GM23338 (cell line): ENCODE data around the gene OPRL1. TPM values are rescaled to one million over a fixed set of nuclear protein-coding genes. Genes with fewer than 3 reads are reported as not detected.
A peak's percentile ranks its signal among the peaks of the same experiment; 100 is the strongest.

Source experiments
- ATAC-seq: fragments of 200-7000 bp; cut with Tn5 transposase; 3 replicates; pipeline ENCODE4 v1.9.1; 2020
- DNase-seq: peaks from one replicate; pipeline ENCODE4 v3.0.0-alpha.2; 2015; ENCODE audit warnings: low spot score
- H2AFZ ChIP-seq: fragments of 200-600 bp; sonication (generic); 2 replicates; pipeline ENCODE4 v1.8.0; 2016; ENCODE audit warnings: antibody characterized with exemption, mild to moderate bottlenecking, moderate library complexity
- H3F3A ChIP-seq: fragments of 200-600 bp; sonication (generic); replicated peaks from 2 replicates; pipeline ENCODE4 v1.8.0; 2017; ENCODE audit warnings: antibody characterized with exemption, mixed run types, low read depth
- H3K27ac ChIP-seq: fragments of 200-600 bp; sonication (generic); 2 replicates; pipeline ENCODE4 v1.6.1; 2016; ENCODE audit warnings: low read depth
- H3K27me3 ChIP-seq: fragments of 200-600 bp; sonication (generic); 2 replicates; pipeline ENCODE4 v1.8.0; 2016; ENCODE audit warnings: mild to moderate bottlenecking, mixed run types, moderate library complexity; ENCODE audit not compliant: insufficient read depth
- H3K36me3 ChIP-seq: fragments of 200-600 bp; sonication (generic); 2 replicates; pipeline ENCODE4 v1.8.0; 2016; ENCODE audit warnings: mild to moderate bottlenecking; ENCODE audit not compliant: insufficient read depth
- H3K4me1 ChIP-seq: fragments of 200-600 bp; sonication (generic); 2 replicates; pipeline ENCODE4 v1.8.0; 2016; ENCODE audit warnings: mild to moderate bottlenecking, moderate library complexity; ENCODE audit not compliant: insufficient read depth
- H3K4me2 ChIP-seq: fragments of 200-600 bp; sonication (generic); 2 replicates; pipeline ENCODE4 v1.7.1; 2017; ENCODE audit warnings: mixed run types
- H3K4me3 ChIP-seq: fragments of 200-600 bp; sonication (generic); 2 replicates; pipeline ENCODE4 v1.6.1; 2016; ENCODE audit warnings: mixed run types
- H3K79me2 ChIP-seq: fragments of 200-600 bp; sonication (generic); replicated peaks from 2 replicates; pipeline ENCODE4 v1.8.0; 2017; ENCODE audit warnings: mild to moderate bottlenecking; ENCODE audit not compliant: insufficient read depth
- H3K9me2 ChIP-seq: fragments of 200-600 bp; sonication (generic); 2 replicates; pipeline ENCODE4 v1.8.0; 2017; ENCODE audit not compliant: insufficient read depth
- H4K20me1 ChIP-seq: fragments of 200-600 bp; sonication (generic); replicated peaks from 2 replicates; pipeline ENCODE4 v1.8.0; 2017; ENCODE audit warnings: mild to moderate bottlenecking; ENCODE audit not compliant: insufficient read depth
- H3K27ac Mint-ChIP-seq: 2 replicates; pipeline ENCODE4 v1.8.0; 2020; ENCODE audit warnings: inconsistent platforms, mild to moderate bottlenecking, moderate library complexity, mixed read lengths
- H3K27me3 Mint-ChIP-seq: 3 replicates; pipeline ENCODE4 v1.8.0; 2022; ENCODE audit warnings: low read depth, mild to moderate bottlenecking, moderate library complexity, mixed read lengths, inconsistent platforms; ENCODE audit not compliant: insufficient read depth, poor library complexity
- H3K36me3 Mint-ChIP-seq: 3 replicates; pipeline ENCODE4 v1.8.0; 2021; ENCODE audit warnings: low read depth, mild to moderate bottlenecking, inconsistent platforms, moderate library complexity, mixed read lengths
- H3K4me1 Mint-ChIP-seq: 3 replicates; pipeline ENCODE4 v1.8.0; 2020; ENCODE audit warnings: mild to moderate bottlenecking, inconsistent platforms, mixed read lengths
- H3K4me3 Mint-ChIP-seq: 3 replicates; pipeline ENCODE4 v1.8.0; 2021; ENCODE audit warnings: moderate library complexity, mild to moderate bottlenecking, inconsistent platforms, mixed read lengths
- H3K9me3 Mint-ChIP-seq: 3 replicates; pipeline ENCODE4 v1.8.0; 2020; ENCODE audit warnings: moderate library complexity, mild to moderate bottlenecking, inconsistent platforms, mixed read lengths
- CREB1 ChIP-seq: fragments of 250-450 bp; sonication (Bioruptor Pico); IDR thresholded peaks from 2 replicates; pipeline ENCODE4 v1.5.0; 2020; ENCODE audit warnings: low read depth, mild to moderate bottlenecking, moderate library complexity
- CTCF ChIP-seq, 2 experiments: fragments of 200-600 bp in 1 of 2; sonication (generic) in 1 of 2; conservative IDR thresholded peaks; 2 replicates each; pipeline versions ENCODE4 v1.5.1 to v1.6.1; 2016 to 2017; ENCODE audit warnings: antibody characterized with exemption in 2 of 2, low read depth in 2 of 2, mild to moderate bottlenecking in 2 of 2, moderate library complexity in 1 of 2
- EZH2 ChIP-seq: fragments of 200-600 bp; sonication (generic); IDR thresholded peaks from one replicate; pipeline ENCODE4 v1.8.0; 2017; ENCODE audit warnings: antibody characterized with exemption, mild to moderate bottlenecking, low read depth; ENCODE audit not compliant: unreplicated experiment
- EZH2phosphoT487 ChIP-seq: fragments of 200-600 bp; sonication (generic); IDR thresholded peaks from one replicate; pipeline ENCODE4 v1.8.1; 2018; ENCODE audit warnings: antibody characterized with exemption; ENCODE audit not compliant: unreplicated experiment
- JUNB ChIP-seq: IDR thresholded peaks from one replicate; pipeline ENCODE4 v1.6.1; 2016; ENCODE audit warnings: antibody characterized with exemption; ENCODE audit not compliant: unreplicated experiment
- NANOG ChIP-seq: IDR thresholded peaks from 2 replicates; pipeline ENCODE4 v1.6.1; 2016; ENCODE audit warnings: antibody characterized with exemption, borderline replicate concordance
- POLR2AphosphoS5 ChIP-seq: IDR thresholded peaks from 2 replicates; pipeline ENCODE4 v1.6.1; 2016; ENCODE audit warnings: antibody characterized with exemption, low read depth
- REST ChIP-seq: IDR thresholded peaks from one replicate; pipeline ENCODE4 v1.6.1; 2018; ENCODE audit warnings: antibody characterized with exemption; ENCODE audit not compliant: unreplicated experiment
- STAT1 ChIP-seq: IDR thresholded peaks from one replicate; pipeline ENCODE4 v1.6.1; 2016; ENCODE audit warnings: antibody characterized with exemption; ENCODE audit not compliant: unreplicated experiment
- ZNF114 ChIP-seq: fragments of 250-450 bp; sonication (Bioruptor Pico); IDR thresholded peaks from 2 replicates; pipeline ENCODE4 v1.5.0; 2020; ENCODE audit warnings: mild to moderate bottlenecking, moderate library complexity
- ZNF331 ChIP-seq: fragments of 250-450 bp; sonication (Bioruptor Pico); IDR thresholded peaks from 2 replicates; pipeline ENCODE4 v1.5.0; 2020; ENCODE audit warnings: low read depth, mild to moderate bottlenecking, moderate library complexity
- polyA plus RNA-seq: library from polyadenylated mRNA; unstranded; fragments of >200 nt; fragmentation: Nextera tagmentation; extraction: Ambion mirVana; gene quantifications from 2 replicates; pipeline ENCODE4 v1.2.1, GENCODE V29; 2016
- total RNA-seq: library from RNA; depleted of rRNA; stranded (reverse); fragments of >200 nt; shearing (Covaris generic); gene quantifications from 2 replicates; pipeline ENCODE4 v1.2.3, GENCODE V29; 2014
- TF ChIP-seq, protein P1 (sequence below): IDR thresholded peaks from 2 replicates; pipeline ENCODE4 v1.6.1; 2016; ENCODE audit warnings: antibody characterized with exemption
- TF ChIP-seq, protein P2 (sequence below): fragments of 250-450 bp; sonication (Bioruptor Pico); IDR thresholded peaks from 2 replicates; pipeline ENCODE4 v1.5.0; 2020; ENCODE audit warnings: mild to moderate bottlenecking, moderate library complexity

Gene OPRL1
- total and polyA plus RNA-seq, 2 experiments from 2014 or later, result 0.27 to 1.1 TPM

DNA sequence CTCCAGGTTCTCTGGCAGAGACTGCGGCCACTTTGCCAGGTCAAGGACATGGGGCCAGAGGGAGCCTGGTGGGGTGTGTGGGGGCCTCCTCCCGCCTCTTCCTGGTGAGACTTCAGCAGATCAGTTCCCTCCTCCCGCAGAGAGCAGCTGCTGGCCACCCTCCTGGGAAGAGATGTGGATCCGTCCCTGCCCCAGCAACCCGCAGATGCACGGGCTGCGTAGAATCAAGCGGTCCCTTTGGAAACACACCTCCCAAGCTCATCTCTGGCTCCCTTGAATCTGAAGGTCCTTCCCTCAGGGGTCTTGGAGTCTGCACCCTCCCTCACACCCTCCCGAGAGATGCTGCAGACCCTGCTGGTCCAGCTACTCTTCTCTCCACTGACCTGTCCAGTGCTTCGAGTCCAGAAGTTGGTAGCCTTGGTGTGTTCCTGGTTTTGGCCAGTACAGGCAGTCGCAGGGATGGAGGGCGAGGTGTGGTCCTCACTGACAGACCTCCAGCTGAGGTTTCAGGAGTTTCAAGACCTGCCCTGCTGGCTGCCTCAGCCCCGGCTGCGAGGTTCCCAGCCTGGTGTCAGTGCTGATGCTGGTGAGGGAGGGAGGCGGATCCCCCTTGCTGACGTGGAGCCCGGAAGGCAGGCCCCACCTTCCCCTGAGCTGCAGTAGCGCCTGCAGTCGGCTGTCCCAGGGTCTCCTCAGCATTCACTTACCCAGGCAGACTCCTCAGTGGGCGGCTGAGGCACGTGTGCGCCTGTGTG, 27.3 kb downstream of the OPRL1 start, which contains the start of gene NPBWR2:
Gene NPBWR2, minus strand, starts transcription at position 585 of the 755 bp plus-strand sequence. CDS start 734 bp downstream, outside the sequence.
- no peak for TF ChIP-seq JUNB
- no peak for TF ChIP-seq POLR2AphosphoS5
- TF ChIP-seq ZNF331 (CRISPR knock-in tag), result no peak
- TF ChIP-seq, protein P1, sequence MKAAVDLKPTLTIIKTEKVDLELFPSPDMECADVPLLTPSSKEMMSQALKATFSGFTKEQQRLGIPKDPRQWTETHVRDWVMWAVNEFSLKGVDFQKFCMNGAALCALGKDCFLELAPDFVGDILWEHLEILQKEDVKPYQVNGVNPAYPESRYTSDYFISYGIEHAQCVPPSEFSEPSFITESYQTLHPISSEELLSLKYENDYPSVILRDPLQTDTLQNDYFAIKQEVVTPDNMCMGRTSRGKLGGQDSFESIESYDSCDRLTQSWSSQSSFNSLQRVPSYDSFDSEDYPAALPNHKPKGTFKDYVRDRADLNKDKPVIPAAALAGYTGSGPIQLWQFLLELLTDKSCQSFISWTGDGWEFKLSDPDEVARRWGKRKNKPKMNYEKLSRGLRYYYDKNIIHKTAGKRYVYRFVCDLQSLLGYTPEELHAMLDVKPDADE, result no peak
- TF ChIP-seq, protein P2, sequence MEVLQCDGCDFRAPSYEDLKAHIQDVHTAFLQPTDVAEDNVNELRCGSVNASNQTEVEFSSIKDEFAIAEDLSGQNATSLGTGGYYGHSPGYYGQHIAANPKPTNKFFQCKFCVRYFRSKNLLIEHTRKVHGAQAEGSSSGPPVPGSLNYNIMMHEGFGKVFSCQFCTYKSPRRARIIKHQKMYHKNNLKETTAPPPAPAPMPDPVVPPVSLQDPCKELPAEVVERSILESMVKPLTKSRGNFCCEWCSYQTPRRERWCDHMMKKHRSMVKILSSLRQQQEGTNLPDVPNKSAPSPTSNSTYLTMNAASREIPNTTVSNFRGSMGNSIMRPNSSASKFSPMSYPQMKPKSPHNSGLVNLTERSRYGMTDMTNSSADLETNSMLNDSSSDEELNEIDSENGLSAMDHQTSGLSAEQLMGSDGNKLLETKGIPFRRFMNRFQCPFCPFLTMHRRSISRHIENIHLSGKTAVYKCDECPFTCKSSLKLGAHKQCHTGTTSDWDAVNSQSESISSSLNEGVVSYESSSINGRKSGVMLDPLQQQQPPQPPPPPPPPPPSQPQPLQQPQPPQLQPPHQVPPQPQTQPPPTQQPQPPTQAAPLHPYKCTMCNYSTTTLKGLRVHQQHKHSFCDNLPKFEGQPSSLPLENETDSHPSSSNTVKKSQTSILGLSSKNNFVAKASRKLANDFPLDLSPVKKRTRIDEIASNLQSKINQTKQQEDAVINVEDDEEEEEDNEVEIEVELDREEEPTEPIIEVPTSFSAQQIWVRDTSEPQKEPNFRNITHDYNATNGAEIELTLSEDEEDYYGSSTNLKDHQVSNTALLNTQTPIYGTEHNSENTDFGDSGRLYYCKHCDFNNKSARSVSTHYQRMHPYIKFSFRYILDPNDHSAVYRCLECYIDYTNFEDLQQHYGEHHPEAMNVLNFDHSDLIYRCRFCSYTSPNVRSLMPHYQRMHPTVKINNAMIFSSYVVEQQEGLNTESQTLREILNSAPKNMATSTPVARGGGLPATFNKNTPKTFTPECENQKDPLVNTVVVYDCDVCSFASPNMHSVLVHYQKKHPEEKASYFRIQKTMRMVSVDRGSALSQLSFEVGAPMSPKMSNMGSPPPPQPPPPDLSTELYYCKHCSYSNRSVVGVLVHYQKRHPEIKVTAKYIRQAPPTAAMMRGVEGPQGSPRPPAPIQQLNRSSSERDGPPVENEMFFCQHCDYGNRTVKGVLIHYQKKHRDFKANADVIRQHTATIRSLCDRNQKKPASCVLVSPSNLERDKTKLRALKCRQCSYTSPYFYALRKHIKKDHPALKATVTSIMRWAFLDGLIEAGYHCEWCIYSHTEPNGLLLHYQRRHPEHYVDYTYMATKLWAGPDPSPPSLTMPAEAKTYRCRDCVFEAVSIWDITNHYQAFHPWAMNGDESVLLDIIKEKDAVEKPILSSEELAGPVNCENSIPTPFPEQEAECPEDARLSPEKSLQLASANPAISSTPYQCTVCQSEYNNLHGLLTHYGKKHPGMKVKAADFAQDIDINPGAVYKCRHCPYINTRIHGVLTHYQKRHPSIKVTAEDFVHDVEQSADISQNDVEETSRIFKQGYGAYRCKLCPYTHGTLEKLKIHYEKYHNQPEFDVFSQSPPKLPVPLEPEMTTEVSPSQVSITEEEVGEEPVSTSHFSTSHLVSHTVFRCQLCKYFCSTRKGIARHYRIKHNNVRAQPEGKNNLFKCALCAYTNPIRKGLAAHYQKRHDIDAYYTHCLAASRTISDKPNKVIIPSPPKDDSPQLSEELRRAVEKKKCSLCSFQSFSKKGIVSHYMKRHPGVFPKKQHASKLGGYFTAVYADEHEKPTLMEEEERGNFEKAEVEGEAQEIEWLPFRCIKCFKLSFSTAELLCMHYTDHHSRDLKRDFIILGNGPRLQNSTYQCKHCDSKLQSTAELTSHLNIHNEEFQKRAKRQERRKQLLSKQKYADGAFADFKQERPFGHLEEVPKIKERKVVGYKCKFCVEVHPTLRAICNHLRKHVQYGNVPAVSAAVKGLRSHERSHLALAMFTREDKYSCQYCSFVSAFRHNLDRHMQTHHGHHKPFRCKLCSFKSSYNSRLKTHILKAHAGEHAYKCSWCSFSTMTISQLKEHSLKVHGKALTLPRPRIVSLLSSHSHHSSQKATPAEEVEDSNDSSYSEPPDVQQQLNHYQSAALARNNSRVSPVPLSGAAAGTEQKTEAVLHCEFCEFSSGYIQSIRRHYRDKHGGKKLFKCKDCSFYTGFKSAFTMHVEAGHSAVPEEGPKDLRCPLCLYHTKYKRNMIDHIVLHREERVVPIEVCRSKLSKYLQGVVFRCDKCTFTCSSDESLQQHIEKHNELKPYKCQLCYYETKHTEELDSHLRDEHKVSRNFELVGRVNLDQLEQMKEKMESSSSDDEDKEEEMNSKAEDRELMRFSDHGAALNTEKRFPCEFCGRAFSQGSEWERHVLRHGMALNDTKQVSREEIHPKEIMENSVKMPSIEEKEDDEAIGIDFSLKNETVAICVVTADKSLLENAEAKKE, result no peak
- TF ChIP-seq CREB1 (CRISPR knock-in tag), result no peak
- no peak for TF ChIP-seq REST
- TF ChIP-seq ZNF114 (CRISPR knock-in tag), result no peak
- no peak for TF ChIP-seq EZH2phosphoT487
- no peak for TF ChIP-seq CTCF (conservative IDR thresholded peaks at IDR 0.05; ENCODE audit: low read depth in 2 of 2)
- TF ChIP-seq NANOG, result no peak
- TF ChIP-seq STAT1, result no peak
- no peak for TF ChIP-seq EZH2
- peak; percentile 11 for DNase-seq
- peaks cover 5% of the 10 kb centered on the region; the same call in 2 of the 3 replicates for H3K9me3 Mint-ChIP-seq
- H3K4me3 Mint-ChIP-seq, result no peak within 1 kb of the TSS; the same call in 2 of the 3 replicates
- peaks cover 7% of the 10 kb centered on the region for H3F3A ChIP-seq
- H3K4me3 ChIP-seq, result no peak within 1 kb of the TSS
- H3K79me2 ChIP-seq, result no peaks in the 10 kb centered on the region
- no peaks in the 10 kb centered on the region for H3K9me2 ChIP-seq
- peaks cover 10% of the 10 kb centered on the region for H3K27me3 ChIP-seq
- H3K4me1 ChIP-seq, result no peaks in the 10 kb centered on the region
- H3K36me3 Mint-ChIP-seq, result no peaks in the 10 kb centered on the region; the same call in 2 of the 3 replicates
- H3K4me2 ChIP-seq, result no peak within 1 kb of the TSS
- no peak within 1 kb of the TSS for H3K27ac ChIP-seq
- H3K27ac Mint-ChIP-seq, result no peak within 1 kb of the TSS
- no peaks in the 10 kb centered on the region for H3K36me3 ChIP-seq
- H2AFZ ChIP-seq, result no peak within 1 kb of the TSS
- peaks cover 9% of the 10 kb centered on the region for H3K4me1 Mint-ChIP-seq
- H4K20me1 ChIP-seq, result no peaks in the 10 kb centered on the region
- ATAC-seq, result peak; percentile 28
- H3K27me3 Mint-ChIP-seq, result peaks cover 15% of the 10 kb centered on the region
